OCI-LY1 (cell line): ENCODE data around the gene HSD3B2.

ENCODE experiments used
- H2AFZ ChIP-seq: fragments of 200-600 bp; sonication (generic), shearing (Covaris generic); 2 replicates; pipeline ENCODE4 v1.6.0; 2014; ENCODE audit warnings: antibody characterized with exemption, mild to moderate bottlenecking, low read length
- H3F3A ChIP-seq: fragments of 200-600 bp; sonication (generic), shearing (Covaris generic); 2 replicates; pipeline ENCODE4 v1.6.0; 2014; ENCODE audit warnings: mild to moderate bottlenecking, antibody characterized with exemption, low read length, moderate library complexity; ENCODE audit not compliant: insufficient read depth
- H3K27ac ChIP-seq: fragments of 200-600 bp; sonication (generic); 2 replicates; pipeline ENCODE4 v1.5.1; 2014; ENCODE audit warnings: low read length, mixed run types, mild to moderate bottlenecking, low read depth; ENCODE audit not compliant: poor library complexity, severe bottlenecking
- H3K27me3 ChIP-seq: fragments of 200-600 bp; sonication (generic); 2 replicates; pipeline ENCODE4 v1.6.0; 2014; ENCODE audit warnings: antibody characterized with exemption, mild to moderate bottlenecking, low read length, moderate library complexity; ENCODE audit not compliant: insufficient read depth
- H3K36me3 ChIP-seq: fragments of 200-600 bp; sonication (generic); 2 replicates; pipeline ENCODE4 v1.6.1; 2014; ENCODE audit warnings: mild to moderate bottlenecking, antibody characterized with exemption, low read length, moderate library complexity, mixed read lengths; ENCODE audit not compliant: insufficient read depth
- H3K4me1 ChIP-seq: fragments of 200-600 bp; sonication (generic); 2 replicates; pipeline ENCODE4 v1.5.1; 2014; ENCODE audit warnings: mild to moderate bottlenecking, low read length, moderate library complexity; ENCODE audit not compliant: insufficient read depth, severe bottlenecking
- H3K4me2 ChIP-seq: fragments of 200-600 bp; sonication (generic), shearing (Covaris generic); 2 replicates; pipeline ENCODE4 v1.6.1; 2014; ENCODE audit warnings: low read length
- H3K4me3 ChIP-seq: fragments of 200-600 bp; sonication (generic); 2 replicates; pipeline ENCODE4 v1.5.1; 2014; ENCODE audit warnings: low read length, low read depth, mild to moderate bottlenecking, mixed read lengths; ENCODE audit not compliant: poor library complexity, severe bottlenecking
- H3K79me2 ChIP-seq: fragments of 200-600 bp; shearing (Covaris generic); 2 replicates; pipeline ENCODE4 v1.6.1; 2016; ENCODE audit warnings: mixed run types, low read length, mixed read lengths; ENCODE audit not compliant: insufficient read depth
- H3K9ac ChIP-seq: fragments of 200-600 bp; sonication (generic), shearing (Covaris generic); 2 replicates; pipeline ENCODE4 v1.6.1; 2014; ENCODE audit warnings: mild to moderate bottlenecking, low read length, mixed read lengths
- H3K9me2 ChIP-seq: fragments of 200-600 bp; sonication (generic), shearing (Covaris generic); 2 replicates; pipeline ENCODE4 v1.6.1; 2014; ENCODE audit warnings: low read depth, mild to moderate bottlenecking, low read length, mixed read lengths
- H3K9me3 ChIP-seq: fragments of 200-600 bp; shearing (Covaris generic); 2 replicates; pipeline ENCODE4 v1.6.1; 2014; ENCODE audit warnings: low read length, mixed read lengths
- H4K20me1 ChIP-seq: fragments of 200-600 bp; sonication (generic), shearing (Covaris generic); 2 replicates; pipeline ENCODE4 v1.6.0; 2016; ENCODE audit warnings: mild to moderate bottlenecking, low read length; ENCODE audit not compliant: insufficient read depth
- CTCF ChIP-seq: fragments of 200-600 bp; sonication (generic), shearing (Covaris generic); IDR thresholded peaks from 2 replicates; pipeline ENCODE4 v1.5.1; 2017; ENCODE audit warnings: mild to moderate bottlenecking, antibody characterized with exemption, low read length, moderate library complexity, mixed read lengths
- EZH2 ChIP-seq: fragments of 200-600 bp; sonication (generic), shearing (Covaris generic); IDR thresholded peaks from 2 replicates; pipeline ENCODE4 v1.8.0; 2017; ENCODE audit warnings: borderline replicate concordance, mixed run types, mild to moderate bottlenecking, antibody characterized with exemption, low read length, moderate library complexity, mixed read lengths

HSD3B2 gene

GRCh38 chr1:119435052-119435451 lies 20.1 kb downstream of the HSD3B2 start:
- no peak overlapping the region for H3K27ac ChIP-seq
- no peak overlapping the region for H2AFZ ChIP-seq
- no peaks in the 10 kb centered on the region for H3F3A ChIP-seq
- no peaks in the 10 kb centered on the region for H3K9me3 ChIP-seq
- no peak for TF ChIP-seq CTCF
- no peak for TF ChIP-seq EZH2
- no peaks in the 10 kb centered on the region for H3K36me3 ChIP-seq
- H3K4me1 ChIP-seq, result no peaks in the 10 kb centered on the region
- no peaks in the 10 kb centered on the region for H4K20me1 ChIP-seq
- no peak overlapping the region for H3K4me2 ChIP-seq
- no peaks in the 10 kb centered on the region for H3K27me3 ChIP-seq
- H3K79me2 ChIP-seq, result no peaks in the 10 kb centered on the region
- no peak overlapping the region for H3K9ac ChIP-seq
- no peaks in the 10 kb centered on the region for H3K9me2 ChIP-seq
- H3K4me3 ChIP-seq, result no peak overlapping the region

- H2AFZ ChIP-seq, result no peak overlapping the region
- no peak overlapping the region for H3K27ac ChIP-seq
- H3F3A ChIP-seq, result no peaks in the 10 kb centered on the region
- no peaks in the 10 kb centered on the region for H4K20me1 ChIP-seq
- H3K4me3 ChIP-seq, result no peak overlapping the region
- H3K9me3 ChIP-seq, result no peaks in the 10 kb centered on the region
- H3K36me3 ChIP-seq, result no peaks in the 10 kb centered on the region
- no peaks in the 10 kb centered on the region for H3K4me1 ChIP-seq
- H3K4me2 ChIP-seq, result no peak overlapping the region
- no peaks in the 10 kb centered on the region for H3K79me2 ChIP-seq
- H3K9me2 ChIP-seq, result no peaks in the 10 kb centered on the region
- H3K27me3 ChIP-seq, result no peaks in the 10 kb centered on the region
- no peak overlapping the region for H3K9ac ChIP-seq
- TF ChIP-seq CTCF (no peak), EZH2 (no peak)
Observed at GRCh38 chr1:119438761-119439160, 23.8 kb downstream of the HSD3B2 start.

- H4K20me1 ChIP-seq, result no peaks in the 10 kb centered on the region
- H3K4me1 ChIP-seq, result no peaks in the 10 kb centered on the region
- H3K36me3 ChIP-seq, result no peaks in the 10 kb centered on the region
- no peaks in the 10 kb centered on the region for H3K9me2 ChIP-seq
- no peak for TF ChIP-seq CTCF
- no peak for TF ChIP-seq EZH2
- H3K9ac ChIP-seq, result no peak overlapping the region
- no peak overlapping the region for H3K4me2 ChIP-seq
- H3K27ac ChIP-seq, result no peak overlapping the region
- no peaks in the 10 kb centered on the region for H3K79me2 ChIP-seq
- no peaks in the 10 kb centered on the region for H3K9me3 ChIP-seq
- H3F3A ChIP-seq, result no peaks in the 10 kb centered on the region
- H3K27me3 ChIP-seq, result no peaks in the 10 kb centered on the region
- no peak overlapping the region for H3K4me3 ChIP-seq
- H2AFZ ChIP-seq, result no peak overlapping the region
Observed at GRCh38 chr1:119440721-119441307, 25.9 kb downstream of the HSD3B2 start.
